HG03060 (cell line): ENCODE results near the gene IFIH1.

Experiments used
- ATAC-seq: cut with Tn5 transposase; IDR thresholded peaks from one replicate; pipeline ENCODE4 v1.9.1; 2021; ENCODE audit warnings: low read depth, moderate number of reproducible peaks; ENCODE audit not compliant: unreplicated experiment

The IFIH1 gene

GRCh38 chr2:162258686-162259085 is 59.8 kb downstream of the IFIH1 start:
- ATAC-seq = no peak

GRCh38 chr2:162258169-162258568 is 60.3 kb downstream of the IFIH1 start:
- ATAC-seq = no peak

GRCh38 chr2:162257425-162257824 is 61.1 kb downstream of the IFIH1 start:
- no peak for ATAC-seq

- ATAC-seq = no peak
Observed at GRCh38 chr2:162256591-162256991, 61.9 kb downstream of the IFIH1 start.

- ATAC-seq = no peak
Observed at GRCh38 chr2:162254236-162254871, 64.1 kb downstream of the IFIH1 start.

- ATAC-seq = no peak
Observed at GRCh38 chr2:162253435-162253834, 65.0 kb downstream of the IFIH1 start.

GRCh38 chr2:162252153-162252552 is 66.3 kb downstream of the IFIH1 start:
- no peak for ATAC-seq

- no peak for ATAC-seq
Observed at GRCh38 chr2:162245781-162246180, 72.7 kb downstream of the IFIH1 start.

- ATAC-seq = no peak
Observed at GRCh38 chr2:162245061-162245460, 73.4 kb downstream of the IFIH1 start.

- no peak for ATAC-seq
Observed at GRCh38 chr2:162244541-162245031, 73.9 kb downstream of the IFIH1 start.

- ATAC-seq = no peak
Observed at GRCh38 chr2:162243715-162244114, 74.8 kb downstream of the IFIH1 start.

- no peak for ATAC-seq
Observed at GRCh38 chr2:162243294-162243693, 75.2 kb downstream of the IFIH1 start, which contains the start of gene FAP. FAP (minus strand) TSS chr2:162243445; CDS start chr2:162243327, 118 bp downstream.

GRCh38 chr2:162242586-162243280 is 75.8 kb downstream of the IFIH1 start:
- ATAC-seq = no peak

GRCh38 chr2:162241571-162241970 is 76.9 kb downstream of the IFIH1 start:
- no peak for ATAC-seq

- ATAC-seq = no peak
Observed at GRCh38 chr2:162234620-162235462, 83.6 kb downstream of the IFIH1 start.

- ATAC-seq = no peak
Observed at GRCh38 chr2:162233197-162233596, 85.3 kb downstream of the IFIH1 start.

GRCh38 chr2:162232671-162233070 is 85.8 kb downstream of the IFIH1 start:
- ATAC-seq = no peak

- ATAC-seq = no peak
Observed at GRCh38 chr2:162232027-162232426, 86.5 kb downstream of the IFIH1 start.

GRCh38 chr2:162230761-162231160 is 87.7 kb downstream of the IFIH1 start:
- no peak for ATAC-seq

- ATAC-seq = no peak
Observed at GRCh38 chr2:162226836-162227235, 91.6 kb downstream of the IFIH1 start.

GRCh38 chr2:162221064-162221463 is 97.4 kb downstream of the IFIH1 start:
- ATAC-seq = peak; percentile 79
